C4-2B (cell line): ENCODE measurements around the gene ITPR1.

Experiments
- ZFX ChIP-seq: fragments of 450-650 bp; IDR thresholded peaks from 2 replicates; pipeline ENCODE4 v1.6.1; 2017
- TF ChIP-seq, protein P1 (sequence below): fragments of 450-650 bp; conservative IDR thresholded peaks from 2 replicates; pipeline ENCODE4 v1.5.1; 2017; ENCODE audit warnings: mild to moderate bottlenecking

- TF ChIP-seq, protein P1, sequence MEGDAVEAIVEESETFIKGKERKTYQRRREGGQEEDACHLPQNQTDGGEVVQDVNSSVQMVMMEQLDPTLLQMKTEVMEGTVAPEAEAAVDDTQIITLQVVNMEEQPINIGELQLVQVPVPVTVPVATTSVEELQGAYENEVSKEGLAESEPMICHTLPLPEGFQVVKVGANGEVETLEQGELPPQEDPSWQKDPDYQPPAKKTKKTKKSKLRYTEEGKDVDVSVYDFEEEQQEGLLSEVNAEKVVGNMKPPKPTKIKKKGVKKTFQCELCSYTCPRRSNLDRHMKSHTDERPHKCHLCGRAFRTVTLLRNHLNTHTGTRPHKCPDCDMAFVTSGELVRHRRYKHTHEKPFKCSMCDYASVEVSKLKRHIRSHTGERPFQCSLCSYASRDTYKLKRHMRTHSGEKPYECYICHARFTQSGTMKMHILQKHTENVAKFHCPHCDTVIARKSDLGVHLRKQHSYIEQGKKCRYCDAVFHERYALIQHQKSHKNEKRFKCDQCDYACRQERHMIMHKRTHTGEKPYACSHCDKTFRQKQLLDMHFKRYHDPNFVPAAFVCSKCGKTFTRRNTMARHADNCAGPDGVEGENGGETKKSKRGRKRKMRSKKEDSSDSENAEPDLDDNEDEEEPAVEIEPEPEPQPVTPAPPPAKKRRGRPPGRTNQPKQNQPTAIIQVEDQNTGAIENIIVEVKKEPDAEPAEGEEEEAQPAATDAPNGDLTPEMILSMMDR: no peak
- TF ChIP-seq ZFX: no peak
Measured at GRCh38 chr3:4894891-4895530, 401.9 kb downstream of the ITPR1 start.
